K562 (cell line): Measurements from ENCODE around the gene CXCR6. TPM values are rescaled to one million over a fixed set of nuclear protein-coding genes. Genes with fewer than 3 reads are reported as not detected.

Experiments
- ATAC-seq: fragments of 200-7000 bp; cut with Tn5 transposase; 3 replicates; pipeline ENCODE4 v1.9.1; 2020; ENCODE audit warnings: moderate library complexity
- BruUV-seq: library from RNA; stranded (reverse); fragments of 400-500 nt; replicated peaks from 2 replicates; lab custom pipeline; 2021; lab: Mats Ljungman, UMichigan
- CTCF ChIA-PET: fragments of 300-600 bp; formaldehyde crosslinking; extraction: SDS; loops from one replicate; lab custom pipeline; 2021; ENCODE audit warnings: low intra/inter-chr PET ratio; lab: Yijun Ruan, JAX
- POLR2A ChIA-PET: fragments of 300-600, 350-650 bp; sonication (Branson Sonifier 250); formaldehyde crosslinking; extraction: SDS; loops from one replicate; lab custom pipeline; 2021; ENCODE audit warnings: antibody characterized with exemption, inconsistent platforms; lab: Yijun Ruan, JAX
- DNase-seq, 4 experiments: peaks; one replicate each; pipeline versions ENCODE4 v3.0.0 to v3.0.0-alpha.2; 2011 to 2018; ENCODE audit warnings: low spot score in 3 of 4, mixed read lengths in 3 of 4; ENCODE audit errors: extremely low read depth in 1 of 4
- FAIRE-seq: peaks from 2 replicates; lab custom pipeline; 2011; peaks lifted over from hg19 to GRCh38; lab: Jason Lieb, UNC
- H2AFZ ChIP-seq: 2 replicates; pipeline ENCODE4 v1.6.0; 2011; ENCODE audit warnings: low read depth, low read length, control low read depth, inconsistent platforms
- H3K27ac ChIP-seq: fragments of 200-600 bp; 3 replicates; pipeline ENCODE4 v1.8.0; 2011; ENCODE audit warnings: low read depth, mild to moderate bottlenecking, control low read depth, inconsistent platforms, low read length, moderate library complexity, mixed read lengths; ENCODE audit errors: extremely low read depth
- H3K27me3 ChIP-seq, 2 experiments: fragments of 300-600 bp in 1 of 2; 2 replicates in 1 of 2; 3 replicates in 1 of 2; pipeline versions ENCODE4 v1.6.0 to v1.8.0; 2011; ENCODE audit warnings: inconsistent platforms in 2 of 2, low read length in 2 of 2, mild to moderate bottlenecking in 1 of 2, mixed read lengths in 1 of 2, moderate library complexity in 1 of 2; ENCODE audit not compliant: control insufficient read depth in 2 of 2, insufficient read depth in 2 of 2
- H3K36me3 ChIP-seq: fragments of 300-600 bp; 3 replicates; pipeline ENCODE4 v1.8.0; 2011; ENCODE audit warnings: mild to moderate bottlenecking, low read length, inconsistent platforms; ENCODE audit not compliant: control insufficient read depth, insufficient read depth
- H3K4me1 ChIP-seq, 2 experiments: fragments of 200-600 bp in 1 of 2; replicated peaks in 1 of 2; 2 replicates in 1 of 2; 3 replicates in 1 of 2; pipeline versions ENCODE4 v1.5.1 to v1.8.0; 2011; ENCODE audit warnings: inconsistent platforms in 2 of 2, low read length in 2 of 2, mild to moderate bottlenecking in 1 of 2, mixed read lengths in 1 of 2, moderate library complexity in 1 of 2; ENCODE audit not compliant: control insufficient read depth in 2 of 2, insufficient read depth in 2 of 2
- H3K4me2 ChIP-seq: 2 replicates; pipeline ENCODE4 v1.6.1; 2011; ENCODE audit warnings: low read length, control low read depth, inconsistent platforms, mixed read lengths; ENCODE audit not compliant: insufficient read depth
- H3K4me3 ChIP-seq: fragments of 200-600 bp; sonication (generic), shearing (Covaris generic); 2 replicates; pipeline ENCODE4 v1.5.1; 2016; ENCODE audit warnings: control low read depth, inconsistent platforms
- H3K79me2 ChIP-seq: fragments of 200-600 bp; 3 replicates; pipeline ENCODE4 v1.8.0; 2011; ENCODE audit warnings: low read length, inconsistent platforms; ENCODE audit not compliant: control insufficient read depth, insufficient read depth
- H3K9ac ChIP-seq, 2 experiments: 2 replicates each; pipeline versions ENCODE4 v1.6.0 to v1.6.1; 2011; ENCODE audit warnings: low read depth in 2 of 2, low read length in 2 of 2, control low read depth in 1 of 2, inconsistent platforms in 1 of 2, mild to moderate bottlenecking in 1 of 2, mixed read lengths in 1 of 2; ENCODE audit not compliant: insufficient read depth in 1 of 2
- H3K9me1 ChIP-seq: one replicate; pipeline ENCODE4 v1.6.0; 2011; ENCODE audit warnings: inconsistent platforms, mild to moderate bottlenecking, low read length, moderate library complexity; ENCODE audit not compliant: control insufficient read depth, insufficient read depth
- H3K9me3 ChIP-seq: replicated peaks from 2 replicates; pipeline ENCODE4 v1.5.1; 2011; ENCODE audit warnings: low read depth, low read length, inconsistent platforms; ENCODE audit not compliant: control insufficient read depth, insufficient read depth
- H4K20me1 ChIP-seq: replicated peaks from 2 replicates; pipeline ENCODE4 v1.6.1; 2011; ENCODE audit warnings: low read length, inconsistent platforms, mixed read lengths; ENCODE audit not compliant: control insufficient read depth, insufficient read depth
- CBFA2T2 ChIP-seq: fragments of 450-650 bp; conservative IDR thresholded peaks from 2 replicates; pipeline ENCODE4 v1.6.1; 2017; ENCODE audit warnings: mild to moderate bottlenecking
- FOXK1 ChIP-seq: sonication (generic); formaldehyde crosslinking; IDR thresholded peaks from 2 replicates; pipeline ENCODE4 v1.8.0; 2022; ENCODE audit warnings: missing genetic modification reagents, mild to moderate bottlenecking, borderline replicate concordance
- HDGF ChIP-seq: fragments of 450-650 bp; IDR thresholded peaks from 2 replicates; pipeline ENCODE4 v1.6.1; 2016
- HMG20A ChIP-seq: fragments of 450-650 bp; formaldehyde crosslinking; conservative IDR thresholded peaks from 2 replicates; pipeline ENCODE4 v1.4.0; 2020; ENCODE audit warnings: mild to moderate bottlenecking, mixed read lengths
- KLF1 ChIP-seq: fragments of 450-650 bp; IDR thresholded peaks from 2 replicates; pipeline ENCODE4 v1.6.1; 2016; ENCODE audit warnings: missing genetic modification characterization, missing compliant biosample characterization
- KLF6 ChIP-seq: fragments of 250-450 bp; sonication (Bioruptor Pico); IDR thresholded peaks from 2 replicates; pipeline ENCODE4 v1.4.0; 2020; ENCODE audit warnings: mild to moderate bottlenecking, moderate library complexity, borderline replicate concordance
- MEF2D ChIP-seq: conservative IDR thresholded peaks from 2 replicates; pipeline ENCODE4 v1.6.1; 2016; ENCODE audit warnings: low read depth, missing genetic modification characterization, missing compliant biosample characterization
- POLR2B ChIP-seq: fragments of 450-650 bp; IDR thresholded peaks from 2 replicates; pipeline ENCODE4 v1.6.1; 2018; ENCODE audit warnings: low read depth; ENCODE audit not compliant: partially characterized antibody
- THRA ChIP-seq: fragments of 450-650 bp; IDR thresholded peaks from 2 replicates; pipeline ENCODE4 v1.6.1; 2017; ENCODE audit warnings: mild to moderate bottlenecking, moderate library complexity
- ZNF174 ChIP-seq: fragments of 250-450 bp; sonication (Bioruptor Pico); IDR thresholded peaks from 2 replicates; pipeline ENCODE4 v1.4.0; 2020; ENCODE audit warnings: mild to moderate bottlenecking
- ZNF444 ChIP-seq: fragments of 250-450 bp; sonication (Bioruptor Pico); IDR thresholded peaks from 2 replicates; pipeline ENCODE4 v1.4.0; 2020; ENCODE audit warnings: mild to moderate bottlenecking, moderate library complexity
- WGBS: fragments of 100-300 bp; shearing (Covaris generic); methylation state at CpG from one replicate; pipeline ENCODE4 v1.1.6; 2016; ENCODE audit warnings: low coverage, mixed read lengths; ENCODE audit not compliant: insufficient coverage; ENCODE audit errors: missing lambda C conversion rate; 5-methylcytosine and 5-hydroxymethylcytosine counted together
- in situ Hi-C: fragments of 300-500 bp; cut with MboI; formaldehyde crosslinking; loops from 4 replicates; pipeline ENCODE4 v1.15.0; 2018; ENCODE audit warnings: inconsistent platforms, mixed read lengths
- intact Hi-C: fragments of 100-400 bp; cut with micrococcal nuclease; formaldehyde crosslinking; loops from 2 replicates; pipeline ENCODE4 v1.14.2; 2022
- polyA plus RNA-seq, 8 experiments: library from polyadenylated mRNA; depleted of rRNA in 4 of 8; stranded (reverse) in 5 of 8; unstranded in 3 of 8; fragments of >200 nt; fragmentation: Nextera tagmentation in 2 of 8; fragmentation: Illumina TruSeq in 1 of 8; extraction: Ambion mirVana in 2 of 8; extraction: Trizol in 1 of 8; gene quantifications; 2 replicates each; pipeline versions ENCODE4 v1.2.1 to v1.2.3, GENCODE V29; 2011 to 2014; ENCODE audit warnings: inconsistent platforms in 1 of 8, missing spikeins in 1 of 8
- total RNA-seq, 7 experiments: library from RNA; depleted of rRNA in 6 of 7; stranded (reverse); fragments of >200 nt in 6 of 7; fragmentation: Illumina TruSeq in 2 of 7; extraction: Trizol in 2 of 7; gene quantifications; 2 replicates each; pipeline versions ENCODE4 v1.2.1 to v1.2.3, GENCODE V29; 2011 to 2021; ENCODE audit warnings: low replicate concordance in 1 of 7

The CXCR6 gene
- total and polyA plus RNA-seq, 9 of the 15 experiments (the other 6 are each of a cell fraction or from before 2014, with no cell fraction given) = 0.28 TPM; not detected in 8

- no peak for FAIRE-seq
- in situ Hi-C loops = no loop called here
- no TSS peak for BruUV-seq
- 78% methylated on average over 3 of the region's 3 CpGs for WGBS
- ChIA-PET POLR2A (no interaction called here), CTCF (no interaction called here)
- no peaks in the 10 kb centered on the region for H3K27me3 ChIP-seq
- no peaks in the 10 kb centered on the region; a peak in 1 of 5 replicates for H3K4me1 ChIP-seq
- H2AFZ ChIP-seq = no peak overlapping the region
- peaks cover 96% of the 10 kb centered on the region for H3K36me3 ChIP-seq
- H3K9me3 ChIP-seq = no peaks in the 10 kb centered on the region
- intact Hi-C loops = no loop called here
- H3K4me3 ChIP-seq = no peak overlapping the region
- H4K20me1 ChIP-seq = no peaks in the 10 kb centered on the region
- no peaks in the 10 kb centered on the region for H3K79me2 ChIP-seq
- no peak overlapping the region for H3K27ac ChIP-seq
- TF ChIP-seq THRA = no peak
- TF ChIP-seq HMG20A (CRISPR knock-in tag) = no peak
- TF ChIP-seq KLF6 = no peak
- TF ChIP-seq POLR2B = no peak
- TF ChIP-seq FOXK1 = no peak
- TF ChIP-seq CBFA2T2 = no peak
- TF ChIP-seq ZNF174 (CRISPR knock-in tag) = no peak
- no peak for TF ChIP-seq ZNF444 (CRISPR knock-in tag)
- no peak for TF ChIP-seq KLF1 (tag)
- TF ChIP-seq HDGF = no peak
- no peak for TF ChIP-seq MEF2D (tag)
- no peak overlapping the region for H3K9ac ChIP-seq
- no peak for ATAC-seq
- no peak for DNase-seq
- no peaks in the 10 kb centered on the region for H3K9me1 ChIP-seq
- no peak overlapping the region for H3K4me2 ChIP-seq
Measured at GRCh38 chr3:45969953-45970352, 26.7 kb downstream of the CXCR6 start.
